Measurements from ENCODE around the gene TTF2.

GRCh38 chr1:117142200-117142599, 82.1 kb downstream of the TTF2 start:
- TF ChIP-seq CTCF (IDR thresholded peaks at IDR 0.05): no peak
- TF ChIP-seq POLR2A (IDR thresholded peaks at IDR 0.05): no peak
